ENCODE measurements around the gene WWP2.
"Not testable (repeated sequence)": the region's sequence is repeated elsewhere in the genome, so short reads cannot be mapped to it uniquely, and the experiment has no call there.

WWP2 gene

DNA sequence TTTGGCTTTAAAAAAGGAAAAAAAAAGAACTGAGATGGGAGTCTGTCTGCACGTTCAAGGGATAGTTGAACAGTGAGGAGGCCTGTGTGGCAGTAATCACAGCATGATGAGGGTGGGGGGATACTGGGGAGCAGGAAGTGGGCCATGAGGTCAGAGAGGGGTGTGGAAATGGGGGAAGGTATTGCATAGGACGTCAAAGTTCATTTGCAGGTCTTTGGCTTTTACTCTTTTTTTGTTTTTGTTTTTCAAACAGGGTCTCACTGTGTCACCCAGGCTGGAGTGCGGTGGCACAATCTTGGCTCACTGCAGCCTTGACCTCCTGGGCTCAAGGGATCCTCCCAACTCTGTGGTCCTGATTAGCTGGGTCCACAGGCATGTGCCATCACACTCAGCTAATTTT, 19.0 kb downstream of the WWP2 start:
- Histone ChIP-seq H4K20me1 (ENCODE audit: insufficient read depth, low read length, poor library complexity, severe bottlenecking) (no peaks in the 10 kb centered on the region), H3K27me3 (ENCODE audit: insufficient read depth, low read length, poor library complexity, severe bottlenecking) (no peaks in the 10 kb centered on the region)

GRCh38 chr16:69784586-69784985, 22.5 kb downstream of the WWP2 start:
- Histone ChIP-seq H3K4me3 (ENCODE audit: low read length, poor library complexity, severe bottlenecking) (no peak overlapping the region), H3K27me3 (ENCODE audit: insufficient read depth, low read length, poor library complexity, severe bottlenecking) (no peaks in the 10 kb centered on the region), H3K9me2 (replicated peaks; ENCODE audit: low read depth, low read length) (no peaks in the 10 kb centered on the region), H3K36me3 (ENCODE audit: insufficient read depth, low read length) (peaks cover 18% of the 10 kb centered on the region; the same call in 1 of the 2 replicates), H3F3A (ENCODE audit: low read depth) (no peaks in the 10 kb centered on the region), H2AFZ (ENCODE audit: low read length) (no peak overlapping the region), H3K4me2 (ENCODE audit: low read depth, low read length, poor library complexity, severe bottlenecking) (no peak overlapping the region), H3K9me3 (ENCODE audit: insufficient read depth, low read depth, low read length) (no peaks in the 10 kb centered on the region), H3K79me2 (ENCODE audit: insufficient read depth, low read length) (no peaks in the 10 kb centered on the region), H4K20me1 (ENCODE audit: insufficient read depth, low read length, poor library complexity, severe bottlenecking) (no peaks in the 10 kb centered on the region), H3K4me1 (ENCODE audit: insufficient read depth, low read length, poor library complexity, severe bottlenecking) (no peaks in the 10 kb centered on the region), H3K9ac (ENCODE audit: low read depth, low read length, poor library complexity, severe bottlenecking) (no peak overlapping the region)
- no peak for TF ChIP-seq CTCF (conservative IDR thresholded peaks at IDR 0.05; ENCODE audit: low read length)
- no peak for TF ChIP-seq EZH2phosphoT487 (IDR thresholded peaks at IDR 0.05; ENCODE audit: borderline replicate concordance)

More for the DNA sequence above, 19.0 kb downstream of the WWP2 start:
- H3K9ac ChIP-seq (ENCODE audit: low read depth, low read length, poor library complexity, severe bottlenecking): no peak overlapping the region
- no peaks in the 10 kb centered on the region for H3F3A ChIP-seq (ENCODE audit: low read depth)
- H3K36me3 ChIP-seq (ENCODE audit: insufficient read depth, low read length): no peaks in the 10 kb centered on the region
- TF ChIP-seq CTCF (conservative IDR thresholded peaks at IDR 0.05; ENCODE audit: low read length) (no peak), EZH2phosphoT487 (IDR thresholded peaks at IDR 0.05; ENCODE audit: borderline replicate concordance) (no peak)
- H2AFZ ChIP-seq (ENCODE audit: low read length): no peak overlapping the region
- H3K4me1 ChIP-seq (ENCODE audit: insufficient read depth, low read length, poor library complexity, severe bottlenecking): no peaks in the 10 kb centered on the region
- H3K4me2 ChIP-seq (ENCODE audit: low read depth, low read length, poor library complexity, severe bottlenecking): no peak overlapping the region
- H3K9me3 ChIP-seq (ENCODE audit: insufficient read depth, low read depth, low read length): peaks cover 2% of the 10 kb centered on the region; the same call in 1 of the 2 replicates
- H3K4me3 ChIP-seq (ENCODE audit: low read length, poor library complexity, severe bottlenecking): no peak overlapping the region
- no peaks in the 10 kb centered on the region for H3K9me2 ChIP-seq (replicated peaks; ENCODE audit: low read depth, low read length)
- H3K79me2 ChIP-seq (ENCODE audit: insufficient read depth, low read length): no peaks in the 10 kb centered on the region; the same call in 1 of the 2 replicates

DNA sequence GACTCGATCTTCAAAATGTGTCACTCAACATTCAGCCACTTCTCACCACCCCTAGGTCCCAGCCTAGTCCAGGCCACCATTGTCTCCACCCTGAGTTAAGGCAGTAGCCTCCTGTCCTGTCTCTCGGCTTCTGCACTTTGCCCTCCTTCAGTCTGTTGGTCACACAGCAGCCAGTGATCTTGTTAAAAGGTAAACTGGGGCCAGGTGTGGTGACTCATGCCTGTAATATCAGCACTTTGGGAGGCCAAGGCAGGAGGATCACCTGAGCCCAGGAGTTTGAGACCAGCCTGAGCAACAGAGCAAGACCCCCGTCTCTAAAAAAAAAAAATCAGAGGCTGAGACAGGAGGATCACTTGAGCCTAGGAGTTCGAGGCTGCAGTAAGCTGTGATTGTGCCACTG, 25.8 kb downstream of the WWP2 start:
- H3K27me3 ChIP-seq (ENCODE audit: insufficient read depth, low read length, poor library complexity, severe bottlenecking): no peaks in the 10 kb centered on the region
- no peak for TF ChIP-seq CTCF (conservative IDR thresholded peaks at IDR 0.05; ENCODE audit: low read length)
- TF ChIP-seq EZH2phosphoT487 (IDR thresholded peaks at IDR 0.05; ENCODE audit: borderline replicate concordance): no peak
- no peaks in the 10 kb centered on the region for H3K79me2 ChIP-seq (ENCODE audit: insufficient read depth, low read length)
- H3K36me3 ChIP-seq (ENCODE audit: insufficient read depth, low read length): peaks cover 18% of the 10 kb centered on the region; the same call in 1 of the 2 replicates
- H3F3A ChIP-seq (ENCODE audit: low read depth): no peaks in the 10 kb centered on the region
- H3K9ac ChIP-seq (ENCODE audit: low read depth, low read length, poor library complexity, severe bottlenecking): no peak overlapping the region
- no peak overlapping the region for H3K4me2 ChIP-seq (ENCODE audit: low read depth, low read length, poor library complexity, severe bottlenecking)
- H3K9me3 ChIP-seq (ENCODE audit: insufficient read depth, low read depth, low read length): no peaks in the 10 kb centered on the region
- no peak overlapping the region for H3K4me3 ChIP-seq (ENCODE audit: low read length, poor library complexity, severe bottlenecking)
- H4K20me1 ChIP-seq (ENCODE audit: insufficient read depth, low read length, poor library complexity, severe bottlenecking): no peaks in the 10 kb centered on the region
- no peak overlapping the region for H2AFZ ChIP-seq (ENCODE audit: low read length)
- no peaks in the 10 kb centered on the region for H3K4me1 ChIP-seq (ENCODE audit: insufficient read depth, low read length, poor library complexity, severe bottlenecking)
- no peaks in the 10 kb centered on the region for H3K9me2 ChIP-seq (replicated peaks; ENCODE audit: low read depth, low read length)

DNA sequence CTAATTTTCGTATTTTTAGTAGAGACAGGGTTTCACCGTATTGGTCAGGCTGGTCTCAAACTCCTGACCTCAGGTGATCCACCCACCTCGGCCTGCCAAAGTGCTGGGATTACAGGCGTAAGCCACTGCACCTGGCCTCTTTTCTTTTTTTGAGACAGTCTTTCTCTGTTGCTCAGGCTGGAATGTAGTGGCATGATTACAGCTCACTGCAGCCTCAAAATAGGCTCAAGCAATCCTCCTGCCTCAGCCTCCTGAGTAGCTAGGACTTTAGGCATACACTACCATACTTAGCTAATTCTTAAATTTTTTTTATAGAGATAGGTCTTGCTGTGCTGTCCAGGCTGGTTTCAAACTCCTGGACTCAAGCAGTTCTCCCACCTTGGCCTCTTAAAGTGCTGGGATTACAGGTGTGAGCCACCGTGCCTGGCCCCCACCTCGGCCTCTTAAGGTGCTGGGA, 29.3 kb downstream of the WWP2 start:
- not testable (repeated sequence) for H3K79me2 ChIP-seq (ENCODE audit: insufficient read depth, low read length); H2AFZ ChIP-seq (ENCODE audit: low read length); H3K9me2 ChIP-seq (replicated peaks; ENCODE audit: low read depth, low read length); H4K20me1 ChIP-seq (ENCODE audit: insufficient read depth, low read length, poor library complexity, severe bottlenecking); H3K27me3 ChIP-seq (ENCODE audit: insufficient read depth, low read length, poor library complexity, severe bottlenecking); H3K4me1 ChIP-seq (ENCODE audit: insufficient read depth, low read length, poor library complexity, severe bottlenecking); H3K4me3 ChIP-seq (ENCODE audit: low read length, poor library complexity, severe bottlenecking); H3K4me2 ChIP-seq (ENCODE audit: low read depth, low read length, poor library complexity, severe bottlenecking); H3K9me3 ChIP-seq (ENCODE audit: insufficient read depth, low read depth, low read length); H3K9ac ChIP-seq (ENCODE audit: low read depth, low read length, poor library complexity, severe bottlenecking); H3F3A ChIP-seq (ENCODE audit: low read depth)
- peaks cover 18% of the 10 kb centered on the region; the same call in 1 of the 2 replicates for H3K36me3 ChIP-seq (ENCODE audit: insufficient read depth, low read length)
